Endothelial cell (in vitro differentiated cells): ENCODE measurements around the gene AMIGO2. TPM values are rescaled to one million over a fixed set of nuclear protein-coding genes. Genes with fewer than 3 reads are reported as not detected.

Experiments
- DNase-seq: peaks from one replicate; pipeline ENCODE4 v3.0.0; 2021; ENCODE audit warnings: low spot score
- H3K27ac Mint-ChIP-seq: one replicate; pipeline ENCODE4 v1.8.0; 2021; ENCODE audit warnings: mixed read lengths, inconsistent platforms; ENCODE audit not compliant: unreplicated experiment
- H3K27me3 Mint-ChIP-seq: one replicate; pipeline ENCODE4 v1.8.0; 2021; ENCODE audit warnings: mild to moderate bottlenecking, moderate library complexity, mixed read lengths, inconsistent platforms; ENCODE audit not compliant: unreplicated experiment
- H3K36me3 Mint-ChIP-seq: one replicate; pipeline ENCODE4 v1.8.0; 2021; ENCODE audit warnings: mild to moderate bottlenecking, low read depth, mixed read lengths, inconsistent platforms; ENCODE audit not compliant: unreplicated experiment
- H3K4me1 Mint-ChIP-seq: one replicate; pipeline ENCODE4 v1.8.0; 2021; ENCODE audit warnings: mild to moderate bottlenecking, mixed read lengths, inconsistent platforms; ENCODE audit not compliant: unreplicated experiment
- H3K4me3 Mint-ChIP-seq: one replicate; pipeline ENCODE4 v1.8.0; 2021; ENCODE audit warnings: mild to moderate bottlenecking, mixed read lengths, inconsistent platforms; ENCODE audit not compliant: unreplicated experiment
- H3K9me3 Mint-ChIP-seq: one replicate; pipeline ENCODE4 v1.8.0; 2021; ENCODE audit warnings: mixed read lengths, inconsistent platforms; ENCODE audit not compliant: unreplicated experiment
- total RNA-seq: library from RNA; stranded (reverse); fragmentation: NEBNext Ultra II Directional; extraction: Animal tissue kit (Norgen Biotek cat#: 25700); gene quantifications from one replicate; pipeline ENCODE4 v1.2.1, GENCODE V29; 2021; ENCODE audit not compliant: unreplicated experiment
- TF ChIP-seq, protein P1 (sequence below): fragments of 200-600 bp; sonication (generic); IDR thresholded peaks from one replicate; pipeline ENCODE4 v1.5.0; 2021; ENCODE audit warnings: antibody characterized with exemption; ENCODE audit not compliant: unreplicated experiment

The AMIGO2 gene
- total RNA-seq, 1 donor from 2014 or later = 24.2 TPM

DNA sequence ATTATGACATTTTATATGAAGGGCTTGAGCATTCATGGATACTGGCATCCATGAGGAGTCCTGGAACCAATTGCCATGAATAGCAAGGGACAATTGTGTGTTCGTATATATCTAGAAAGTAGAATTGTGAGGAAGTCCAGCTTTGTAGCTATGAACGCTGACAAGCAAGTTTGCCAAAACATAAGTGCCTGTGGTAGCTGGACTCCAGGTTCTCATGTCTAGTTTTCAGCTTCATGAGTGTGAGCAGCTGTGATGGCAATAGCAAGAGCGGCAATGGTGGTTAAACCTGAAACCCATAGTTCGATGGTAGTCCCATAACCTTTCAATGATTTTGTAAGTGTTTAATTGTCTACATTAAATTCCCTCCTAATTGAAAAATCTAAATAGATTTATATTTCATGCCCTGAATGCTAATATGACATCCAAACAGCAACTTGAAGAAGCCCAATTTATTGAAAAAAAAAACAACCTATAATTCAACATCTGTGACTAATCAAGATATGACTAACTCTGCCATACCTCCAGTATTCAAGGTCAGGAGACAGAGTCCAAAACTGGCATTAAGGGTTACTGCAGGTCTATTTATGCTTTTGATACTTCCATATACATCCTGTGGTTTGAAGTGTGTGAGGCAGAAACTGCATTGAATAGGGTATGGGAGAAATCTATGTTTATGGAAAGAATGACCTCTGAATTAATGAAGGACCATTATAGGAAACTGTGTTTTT lies 50.6 kb downstream of the AMIGO2 start:
- no peaks in the 10 kb centered on the region for H3K9me3 Mint-ChIP-seq
- H3K4me3 Mint-ChIP-seq = no peak overlapping the region
- TF ChIP-seq, protein P1, sequence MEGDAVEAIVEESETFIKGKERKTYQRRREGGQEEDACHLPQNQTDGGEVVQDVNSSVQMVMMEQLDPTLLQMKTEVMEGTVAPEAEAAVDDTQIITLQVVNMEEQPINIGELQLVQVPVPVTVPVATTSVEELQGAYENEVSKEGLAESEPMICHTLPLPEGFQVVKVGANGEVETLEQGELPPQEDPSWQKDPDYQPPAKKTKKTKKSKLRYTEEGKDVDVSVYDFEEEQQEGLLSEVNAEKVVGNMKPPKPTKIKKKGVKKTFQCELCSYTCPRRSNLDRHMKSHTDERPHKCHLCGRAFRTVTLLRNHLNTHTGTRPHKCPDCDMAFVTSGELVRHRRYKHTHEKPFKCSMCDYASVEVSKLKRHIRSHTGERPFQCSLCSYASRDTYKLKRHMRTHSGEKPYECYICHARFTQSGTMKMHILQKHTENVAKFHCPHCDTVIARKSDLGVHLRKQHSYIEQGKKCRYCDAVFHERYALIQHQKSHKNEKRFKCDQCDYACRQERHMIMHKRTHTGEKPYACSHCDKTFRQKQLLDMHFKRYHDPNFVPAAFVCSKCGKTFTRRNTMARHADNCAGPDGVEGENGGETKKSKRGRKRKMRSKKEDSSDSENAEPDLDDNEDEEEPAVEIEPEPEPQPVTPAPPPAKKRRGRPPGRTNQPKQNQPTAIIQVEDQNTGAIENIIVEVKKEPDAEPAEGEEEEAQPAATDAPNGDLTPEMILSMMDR = no peak
- no peak overlapping the region for H3K27ac Mint-ChIP-seq
- no peaks in the 10 kb centered on the region for H3K27me3 Mint-ChIP-seq
- H3K4me1 Mint-ChIP-seq = no peaks in the 10 kb centered on the region
- H3K36me3 Mint-ChIP-seq = no peaks in the 10 kb centered on the region
- no peak for DNase-seq

DNA sequence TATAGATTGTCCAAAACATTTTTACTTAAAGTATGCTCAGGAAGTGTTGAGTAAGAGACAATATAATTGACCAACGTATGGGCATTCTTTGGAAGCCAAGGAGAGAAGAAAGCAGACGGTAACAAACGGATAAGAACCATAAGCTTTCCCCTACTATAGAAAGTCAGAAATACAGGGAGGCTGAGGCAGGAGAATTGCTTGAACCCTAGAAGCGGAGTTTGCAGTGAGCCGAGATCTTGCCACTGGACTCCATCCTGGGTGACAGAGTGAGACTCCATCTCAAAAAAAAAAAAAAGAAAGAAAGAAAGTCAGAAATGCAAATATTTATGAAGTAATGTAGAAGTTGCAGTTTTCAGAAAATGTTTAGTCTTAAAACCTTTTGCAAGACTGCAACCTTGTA lies 51.6 kb downstream of the AMIGO2 start:
- Mint-ChIP-seq H3K4me3 (no peak overlapping the region), H3K36me3 (no peaks in the 10 kb centered on the region), H3K4me1 (no peaks in the 10 kb centered on the region), H3K9me3 (no peaks in the 10 kb centered on the region), H3K27me3 (no peaks in the 10 kb centered on the region), H3K27ac (no peak overlapping the region)
- TF ChIP-seq, protein P1 = no peak
- DNase-seq = no peak

Other genes with a start within 250 kb of the AMIGO2 start
- gene PCED1B, start 338 bp downstream of the AMIGO2 start, total RNA-seq = 9.7 TPM